HFF-Myc (cell line): ENCODE results near the gene SLC8A3.

ENCODE experiments used
- DNase-seq: peaks from one replicate; pipeline ENCODE4 v3.0.0-alpha.2; 2011; ENCODE audit warnings: low read depth; ENCODE audit errors: extremely low read depth
- H3K4me3 ChIP-seq: replicated peaks from 2 replicates; pipeline ENCODE4 v1.5.1; 2011; ENCODE audit warnings: low read depth, mild to moderate bottlenecking, control low read depth, low read length
- CTCF ChIP-seq: IDR thresholded peaks from 2 replicates; pipeline ENCODE4 v1.5.1; 2012; ENCODE audit warnings: mild to moderate bottlenecking, low read depth, low read length, control low read depth; ENCODE audit errors: missing control alignments

SLC8A3 gene

GRCh38 chr14:70013271-70013873 lies 175.4 kb downstream of the SLC8A3 start:
- DNase-seq, result no peak
- TF ChIP-seq CTCF, result peak; percentile 88

GRCh38 chr14:70011708-70012107 lies 177.0 kb downstream of the SLC8A3 start:
- H3K4me3 ChIP-seq, result no peak overlapping the region
- DNase-seq, result no peak
- no peak for TF ChIP-seq CTCF

More at GRCh38 chr14:70013271-70013873, 175.4 kb downstream of the SLC8A3 start:
- H3K4me3 ChIP-seq, result no peak overlapping the region

GRCh38 chr14:70011098-70011497 lies 177.7 kb downstream of the SLC8A3 start:
- TF ChIP-seq CTCF, result no peak
- DNase-seq, result no peak

GRCh38 chr14:70009961-70010360 lies 178.8 kb downstream of the SLC8A3 start:
- H3K4me3 ChIP-seq, result no peak overlapping the region
- DNase-seq, result no peak
- no peak for TF ChIP-seq CTCF

More at GRCh38 chr14:70011098-70011497, 177.7 kb downstream of the SLC8A3 start:
- H3K4me3 ChIP-seq, result no peak overlapping the region

GRCh38 chr14:70008284-70009262 lies 180.2 kb downstream of the SLC8A3 start:
- no peak overlapping the region for H3K4me3 ChIP-seq
- TF ChIP-seq CTCF, result no peak
- DNase-seq, result no peak

GRCh38 chr14:70006699-70007098 lies 182.1 kb downstream of the SLC8A3 start:
- TF ChIP-seq CTCF, result no peak
- H3K4me3 ChIP-seq, result no peak overlapping the region
- no peak for DNase-seq
